ENCODE data around the gene TAF1C.

GRCh38 chr16:84159007-84159406 lies 27.9 kb downstream of the TAF1C start:
- TF ChIP-seq CTCF (tag by site-specific recombination; IDR thresholded peaks at IDR 0.05) (no peak), REST (tag by site-specific recombination; IDR thresholded peaks at IDR 0.05) (no peak), TSHZ1 (tag by site-specific recombination; IDR thresholded peaks at IDR 0.05; ENCODE audit: borderline replicate concordance) (no peak), ZNF558 (tag by site-specific recombination; IDR thresholded peaks at IDR 0.05) (no peak)
